Cardiac septum (tissue), 1 donor: Measurements from ENCODE around the gene KIAA1549. TPM values are rescaled to one million over a fixed set of nuclear protein-coding genes. Genes with fewer than 3 reads are reported as not detected.

Experiments used
- DNase-seq: peaks from one replicate; pipeline ENCODE4 v3.0.0-alpha.2; 2020; ENCODE audit warnings: low spot score
- intact Hi-C: fragments of 100-400 bp; cut with DNase I; formaldehyde crosslinking; loops from one replicate; pipeline ENCODE4 v1.14.0; 2022
- total RNA-seq: library from RNA; stranded (reverse); fragmentation: NEBNext Ultra II Directional; extraction: Animal tissue kit (Norgen Biotek cat#: 25700); gene quantifications from one replicate; pipeline ENCODE4 v1.2.1, GENCODE V29; 2021
- donor health status: DM: no; HTN: no; CAD: no.

KIAA1549 gene
- total RNA-seq, 1 donor from 2014 or later = 1.4 TPM

DNA sequence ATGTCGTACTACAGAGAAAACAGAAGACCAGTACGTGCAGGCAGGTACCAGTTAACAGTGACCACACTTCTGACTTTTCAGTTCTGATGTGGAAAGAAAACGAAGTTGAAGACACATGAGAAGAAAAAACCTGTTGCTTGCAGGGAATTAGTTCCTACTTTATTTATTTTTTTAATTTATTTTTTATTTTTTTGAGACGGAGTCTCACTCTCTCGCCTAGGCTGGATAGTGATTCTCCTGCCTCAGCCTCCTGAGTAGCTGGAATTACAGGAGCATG is 109.4 kb downstream of the KIAA1549 start:
- intact Hi-C loops = no loop called here

DNA sequence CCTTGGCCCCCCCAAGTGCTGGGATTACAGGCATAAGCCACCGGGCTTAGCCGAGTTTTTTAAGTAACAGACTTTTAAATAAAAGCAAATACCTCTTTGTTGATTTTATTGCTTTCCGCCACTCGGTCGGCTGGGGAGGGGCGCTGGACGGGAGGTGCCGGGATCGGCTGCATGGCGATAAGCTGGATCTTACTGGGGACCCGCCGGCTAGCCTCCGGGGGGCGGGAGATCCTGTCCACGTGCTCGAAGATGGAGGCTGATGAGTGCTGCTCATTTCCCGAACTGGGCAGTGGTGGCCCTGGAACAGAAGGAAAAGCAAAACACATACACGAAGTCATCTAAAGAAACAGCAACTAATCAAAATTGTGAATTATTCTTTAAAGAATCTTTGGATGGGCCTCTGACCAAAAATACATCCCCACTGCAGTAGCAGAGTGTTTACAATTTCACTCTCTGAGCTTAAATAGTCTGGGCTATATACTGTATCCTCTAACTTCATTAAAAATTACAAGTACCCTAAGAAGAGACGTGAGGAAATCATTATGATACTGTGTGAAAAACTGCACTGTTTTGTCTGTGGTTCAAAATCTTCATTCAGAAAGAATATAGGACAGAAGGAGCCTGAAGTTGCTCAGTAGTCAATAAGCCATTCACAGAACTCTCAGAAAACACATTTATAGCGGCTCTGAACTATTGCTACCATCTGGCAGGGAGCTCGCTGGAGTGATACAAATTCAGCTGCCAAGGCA is 110.0 kb downstream of the KIAA1549 start:
- intact Hi-C loops = no loop called here
- DNase-seq = no peak

More for the DNA sequence above, 109.4 kb downstream of the KIAA1549 start:
- no peak for DNase-seq

DNA sequence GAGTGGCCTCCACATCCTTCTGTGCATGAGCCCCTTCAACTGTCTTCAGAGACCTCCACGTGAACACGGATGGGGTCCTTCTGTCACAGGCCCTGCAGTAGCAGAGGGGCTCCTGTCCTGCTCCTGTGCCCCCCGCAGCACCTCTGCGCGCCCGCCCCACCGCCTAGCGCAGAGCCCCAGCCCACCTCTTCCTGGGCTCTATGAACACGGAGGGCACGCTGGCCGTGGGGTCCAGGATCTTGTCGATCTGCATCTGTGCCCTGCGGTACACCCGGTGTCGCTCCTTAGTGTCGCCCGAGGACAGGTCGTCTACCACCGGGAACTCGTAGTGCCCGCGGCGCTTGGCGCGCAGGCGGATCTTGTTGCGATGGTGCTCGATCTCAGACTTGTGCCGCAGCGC is 111.8 kb downstream of the KIAA1549 start:
- no peak for DNase-seq
- intact Hi-C loops = no loop called here

DNA sequence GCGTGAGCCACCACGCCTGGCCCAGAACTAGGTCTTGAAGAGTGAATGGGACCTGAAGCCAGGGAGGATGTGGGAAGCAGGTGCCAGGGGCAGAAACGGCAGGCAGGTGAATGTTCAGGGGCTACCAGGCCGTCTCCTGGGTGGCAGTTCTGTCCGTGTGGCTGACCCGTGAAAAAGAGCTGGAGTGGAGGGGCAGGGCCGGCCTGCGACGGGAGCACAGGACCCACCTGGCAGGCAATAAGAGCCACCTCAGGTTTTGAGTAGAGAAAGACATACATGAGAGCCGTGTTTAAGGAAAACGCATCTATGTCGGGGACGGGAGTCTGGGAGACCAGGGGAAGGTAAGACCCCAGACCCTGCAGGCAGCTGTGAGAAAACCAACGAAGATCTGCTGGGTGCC is 112.5 kb downstream of the KIAA1549 start:
- no peak for DNase-seq
- intact Hi-C loops = no loop called here

DNA sequence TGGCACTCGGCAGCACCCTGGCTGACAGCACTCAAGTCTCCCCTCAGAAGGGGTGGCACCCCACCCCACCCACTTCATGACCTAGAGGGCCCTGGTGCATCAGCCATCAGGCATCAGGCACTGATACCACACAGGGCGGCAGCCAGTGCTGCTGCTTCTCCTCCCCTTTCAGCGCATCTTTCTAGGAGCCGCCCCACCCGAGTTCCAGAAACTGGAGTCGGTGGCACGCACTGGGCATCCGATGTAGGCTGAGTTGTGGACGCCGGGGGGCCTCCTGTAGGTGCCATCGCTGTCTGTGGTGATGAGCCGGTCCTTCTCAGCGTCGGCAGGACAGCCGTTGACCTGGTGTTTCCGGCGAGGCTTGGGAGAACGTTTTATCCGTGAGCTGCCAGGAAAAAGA is 113.4 kb downstream of the KIAA1549 start:
- intact Hi-C loops = no loop called here
- DNase-seq = no peak

DNA sequence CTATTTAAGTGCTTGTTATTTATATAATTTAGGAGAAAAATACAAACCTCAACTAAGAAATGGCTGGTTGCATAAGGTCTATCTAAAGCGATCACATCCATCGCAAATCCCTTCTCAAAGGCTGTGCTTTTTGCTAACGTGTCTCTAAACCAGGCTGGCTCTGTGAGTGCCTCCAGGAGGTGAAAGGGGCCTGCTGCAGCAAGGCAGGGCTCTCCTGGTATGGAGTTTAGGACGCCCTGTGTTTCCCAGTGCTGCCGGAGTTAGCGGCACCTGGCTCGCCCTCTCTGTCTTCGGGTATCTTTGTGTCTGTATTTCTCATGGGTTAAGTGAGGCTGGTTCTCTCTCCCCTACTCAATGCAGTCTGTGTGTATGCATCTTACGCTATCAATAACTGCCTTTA is 114.8 kb downstream of the KIAA1549 start:
- intact Hi-C loops = no loop called here
- no peak for DNase-seq

DNA sequence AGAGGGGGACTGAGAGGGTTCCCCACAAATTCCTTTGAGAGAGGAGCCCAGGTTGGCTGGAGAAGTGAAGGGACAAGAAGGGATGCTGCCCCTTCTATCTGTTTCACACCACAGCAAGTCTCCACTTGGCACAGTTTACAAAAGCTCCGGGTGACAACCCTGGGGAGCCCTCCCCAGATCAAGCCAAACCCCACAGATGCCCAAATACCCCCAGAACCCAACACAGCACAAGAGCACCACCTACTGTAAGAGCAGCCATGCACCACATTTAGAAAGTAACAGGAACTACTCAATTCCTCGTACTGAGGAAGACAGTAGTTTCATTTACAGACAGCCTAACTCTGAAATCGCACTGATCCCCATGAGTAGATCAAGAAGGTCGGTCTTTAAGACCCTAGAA is 115.3 kb downstream of the KIAA1549 start:
- intact Hi-C loops = no loop called here
- DNase-seq = no peak

DNA sequence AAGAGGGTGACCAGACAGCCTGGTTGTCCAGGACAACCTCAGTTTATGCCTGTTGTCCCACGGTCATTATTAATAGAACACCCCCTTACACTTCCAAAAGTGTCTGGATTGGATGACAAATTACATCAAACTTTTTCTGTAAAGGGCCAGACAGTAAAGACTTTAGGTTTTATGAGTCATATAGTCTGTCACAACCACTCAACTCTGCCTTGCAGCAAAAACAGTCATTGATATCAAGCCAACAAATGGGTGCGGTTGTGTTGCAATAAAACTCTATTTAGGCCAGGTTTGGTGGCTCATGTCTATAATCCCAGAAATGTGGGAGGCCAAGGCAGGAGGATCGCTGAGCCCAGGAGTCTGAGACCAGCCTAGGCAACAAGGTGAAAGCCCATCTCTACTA is 116.5 kb downstream of the KIAA1549 start:
- DNase-seq = no peak
- intact Hi-C loops = no loop called here

DNA sequence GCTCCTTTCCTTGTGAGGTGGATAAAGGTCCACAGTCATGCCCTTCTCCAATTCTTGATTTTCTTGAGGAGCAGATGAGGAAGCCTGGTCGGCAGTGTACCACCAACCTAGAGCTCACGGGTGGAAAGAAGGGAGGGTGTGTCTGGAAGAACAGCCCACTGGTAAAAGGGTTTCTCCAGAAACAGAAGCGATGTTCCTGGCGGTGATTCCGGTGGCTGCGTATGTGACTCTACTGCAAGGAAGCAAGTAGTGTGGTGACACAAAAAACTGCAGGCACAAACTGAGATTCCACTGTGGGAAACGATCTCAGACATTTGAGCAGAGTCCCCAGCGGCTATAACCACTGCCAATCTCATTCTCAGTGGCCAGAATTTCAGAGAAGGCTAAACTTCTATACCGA is 117.3 kb downstream of the KIAA1549 start:
- no peak for DNase-seq
- intact Hi-C loops = no loop called here

DNA sequence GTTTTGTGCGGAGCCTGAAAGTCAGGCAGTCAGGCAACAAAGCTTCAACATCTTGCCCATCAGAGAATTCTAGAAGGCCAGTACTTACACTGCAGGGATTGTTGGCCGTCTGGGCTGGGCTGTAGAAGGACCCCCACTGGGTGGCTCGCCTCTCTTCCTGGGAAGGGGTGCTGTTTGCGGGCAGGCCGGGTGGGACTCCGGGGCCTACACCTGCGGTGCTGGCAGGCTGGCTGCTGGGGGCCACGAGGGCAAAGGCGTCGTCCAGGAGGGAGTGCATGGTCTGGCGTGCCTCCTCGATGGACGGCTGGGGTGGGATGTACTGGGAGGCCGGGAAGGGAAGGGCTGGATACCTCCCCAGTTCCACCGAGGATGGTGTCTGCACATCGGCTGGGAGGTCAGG is 120.1 kb downstream of the KIAA1549 start:
- intact Hi-C loops = no loop called here
- no peak for DNase-seq

DNA sequence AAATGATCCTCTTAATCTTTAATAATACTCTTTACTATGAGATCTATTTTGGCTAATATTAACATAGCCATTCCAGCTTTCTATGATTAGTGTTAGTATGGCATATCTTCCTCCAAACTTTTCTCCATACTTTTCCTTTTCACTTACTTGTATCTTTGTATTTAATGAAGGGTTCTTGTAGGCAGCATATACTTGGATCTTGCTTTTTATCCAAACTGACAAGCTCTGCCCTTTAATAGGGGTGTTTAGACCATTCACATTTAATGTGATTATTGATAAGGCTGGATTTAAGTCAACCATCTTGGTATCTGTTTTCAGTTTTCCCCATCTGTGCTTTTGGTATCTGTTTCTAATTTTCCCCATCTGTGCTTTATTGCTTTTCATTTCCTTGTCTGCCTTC is 123.5 kb downstream of the KIAA1549 start:
- intact Hi-C loops = no loop called here
- no peak for DNase-seq

DNA sequence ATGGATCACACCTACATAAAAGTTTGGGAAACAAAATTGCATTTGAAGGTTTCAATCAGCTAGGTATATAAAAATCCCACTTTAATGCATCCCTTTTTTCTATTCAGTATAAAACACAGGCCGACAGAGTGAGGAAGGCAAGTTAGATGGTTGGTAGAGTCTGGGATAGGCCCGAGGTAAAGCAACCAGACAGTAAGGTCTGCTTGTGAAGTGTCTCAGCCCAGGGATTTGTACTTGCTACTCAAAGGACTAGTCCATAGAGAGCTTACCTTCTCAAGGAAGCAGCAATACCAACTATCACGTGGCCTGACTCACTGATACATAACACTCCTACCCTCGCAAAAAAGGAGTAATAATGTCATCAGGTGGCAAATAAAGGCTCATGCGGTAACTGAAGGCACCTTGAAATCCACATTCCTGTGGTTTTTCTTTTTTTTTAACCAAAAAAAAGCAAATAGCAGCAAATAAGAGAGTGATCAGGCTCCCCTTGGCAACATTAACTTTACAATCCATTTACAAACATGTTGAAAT is 127.0 kb downstream of the KIAA1549 start:
- intact Hi-C loops = no loop called here
- no peak for DNase-seq

DNA sequence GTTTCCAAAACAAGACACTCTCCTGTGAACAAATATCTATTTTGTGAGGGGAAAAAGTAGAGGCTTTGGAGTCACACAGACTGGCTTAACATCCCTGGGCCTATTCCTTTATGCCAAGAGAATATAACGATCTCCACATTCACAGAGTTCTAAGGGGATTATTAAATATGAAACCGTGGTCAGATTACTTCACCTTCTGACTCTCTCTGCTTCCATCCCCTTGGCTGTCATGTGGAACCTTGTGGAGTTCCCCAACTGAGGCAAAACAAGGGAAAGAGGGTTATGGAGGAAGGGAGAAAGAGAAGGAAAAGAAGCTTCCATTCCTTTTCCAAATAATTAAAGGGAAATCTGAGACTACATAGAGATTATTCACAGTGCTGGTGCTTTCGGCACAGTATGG is 127.7 kb downstream of the KIAA1549 start:
- intact Hi-C loops = no loop called here
- DNase-seq = no peak

DNA sequence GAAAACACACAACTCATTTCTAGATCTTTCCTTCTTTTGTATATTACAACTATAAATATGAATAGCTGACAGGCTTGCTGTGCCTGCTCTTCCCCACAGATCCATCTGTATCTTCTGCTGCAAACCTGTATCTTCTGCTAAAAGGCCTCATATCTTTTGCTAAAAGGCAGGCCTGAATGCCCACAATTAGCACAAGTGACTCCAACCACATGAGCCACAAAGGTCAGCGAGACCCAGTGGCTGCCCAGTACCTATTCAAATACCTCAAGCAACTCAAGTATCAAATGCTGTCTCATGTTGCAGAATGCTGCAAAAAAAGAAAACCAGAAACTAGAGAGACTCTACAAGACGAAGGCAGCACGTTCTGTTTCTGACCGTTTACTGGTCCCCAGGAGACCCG is 128.7 kb downstream of the KIAA1549 start:
- intact Hi-C loops = no loop called here
- DNase-seq = no peak

DNA sequence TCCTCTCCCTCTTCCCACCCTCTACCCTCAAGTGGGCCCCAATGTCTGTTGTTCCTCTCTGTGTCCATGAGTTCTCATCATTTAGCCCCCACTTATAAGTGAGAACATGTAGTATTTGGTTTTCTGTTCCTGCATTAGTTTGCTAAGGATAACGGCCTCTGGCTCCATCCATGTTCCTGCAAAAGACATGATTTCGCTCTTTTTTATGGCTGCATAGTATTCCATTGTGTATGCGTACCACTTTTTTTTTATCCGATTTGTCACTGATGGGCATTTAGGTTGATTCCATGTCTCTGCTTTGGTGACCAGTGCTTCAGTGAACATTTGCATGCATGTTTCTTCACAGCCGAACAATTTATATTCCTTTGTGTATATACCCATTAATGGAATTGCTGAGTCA is 131.5 kb downstream of the KIAA1549 start:
- no peak for DNase-seq
- intact Hi-C loops = no loop called here

DNA sequence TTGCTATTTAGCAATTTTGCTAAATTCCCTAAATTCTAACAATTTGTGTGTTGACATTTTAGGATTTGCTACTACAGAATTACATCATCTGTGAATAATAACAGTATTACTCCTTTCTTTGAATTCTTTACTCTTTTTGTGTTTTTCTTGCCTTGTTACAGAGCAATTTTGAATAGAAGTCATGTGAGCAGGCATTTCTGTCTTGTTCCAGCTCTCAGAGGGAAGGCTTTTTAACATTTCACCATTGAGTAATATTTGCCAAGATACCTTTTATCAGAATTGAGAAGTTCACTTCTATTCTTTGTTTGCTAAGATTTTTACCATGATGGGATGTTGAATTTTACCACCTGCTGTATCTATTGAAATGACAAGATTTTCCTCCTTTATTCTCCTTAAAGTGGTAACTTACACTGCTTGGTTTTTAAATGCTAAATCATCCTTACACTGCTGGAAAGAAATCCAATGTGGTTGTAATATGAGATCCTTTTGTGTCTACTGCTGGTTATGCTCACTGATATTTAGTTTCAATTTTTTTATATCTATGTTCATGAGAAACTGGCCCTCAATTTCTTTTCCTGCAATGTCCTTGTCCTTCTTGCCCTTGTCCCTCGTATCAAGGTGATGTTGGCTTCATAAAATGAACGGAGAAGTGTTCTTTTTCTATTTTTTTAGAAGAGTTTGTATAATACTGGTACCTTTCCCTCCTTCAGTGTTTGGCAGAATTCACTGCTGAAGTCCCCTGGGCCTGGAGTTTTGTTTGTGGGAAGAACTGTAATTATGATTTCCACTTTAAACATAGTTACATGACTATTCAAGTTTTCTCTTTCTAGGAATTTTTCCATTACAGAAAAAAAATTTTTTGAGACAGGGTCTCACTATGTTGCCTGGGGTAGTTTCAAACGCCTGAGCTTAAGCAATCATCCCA is 132.9 kb downstream of the KIAA1549 start:
- DNase-seq = no peak
- intact Hi-C loops = no loop called here

DNA sequence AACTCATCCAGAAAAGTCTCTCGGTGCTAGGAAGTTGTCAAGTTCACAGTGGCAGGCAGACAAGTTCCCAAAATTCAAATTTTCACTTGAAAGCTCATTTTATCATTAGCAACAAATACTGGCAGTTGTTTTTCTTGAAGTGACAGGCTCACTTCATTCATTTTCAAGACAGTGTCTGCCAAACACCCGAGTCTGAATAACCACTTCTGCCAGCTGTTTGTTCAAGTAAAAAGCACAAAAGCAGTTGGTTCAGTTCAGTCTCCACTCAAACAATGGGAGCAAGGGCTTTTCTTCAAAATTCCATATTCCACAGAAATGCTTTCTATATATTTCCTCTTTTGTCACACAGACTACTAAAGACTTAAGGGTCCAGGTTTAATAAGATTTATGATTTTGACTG is 135.5 kb downstream of the KIAA1549 start:
- intact Hi-C loops = no loop called here
- DNase-seq = no peak

DNA sequence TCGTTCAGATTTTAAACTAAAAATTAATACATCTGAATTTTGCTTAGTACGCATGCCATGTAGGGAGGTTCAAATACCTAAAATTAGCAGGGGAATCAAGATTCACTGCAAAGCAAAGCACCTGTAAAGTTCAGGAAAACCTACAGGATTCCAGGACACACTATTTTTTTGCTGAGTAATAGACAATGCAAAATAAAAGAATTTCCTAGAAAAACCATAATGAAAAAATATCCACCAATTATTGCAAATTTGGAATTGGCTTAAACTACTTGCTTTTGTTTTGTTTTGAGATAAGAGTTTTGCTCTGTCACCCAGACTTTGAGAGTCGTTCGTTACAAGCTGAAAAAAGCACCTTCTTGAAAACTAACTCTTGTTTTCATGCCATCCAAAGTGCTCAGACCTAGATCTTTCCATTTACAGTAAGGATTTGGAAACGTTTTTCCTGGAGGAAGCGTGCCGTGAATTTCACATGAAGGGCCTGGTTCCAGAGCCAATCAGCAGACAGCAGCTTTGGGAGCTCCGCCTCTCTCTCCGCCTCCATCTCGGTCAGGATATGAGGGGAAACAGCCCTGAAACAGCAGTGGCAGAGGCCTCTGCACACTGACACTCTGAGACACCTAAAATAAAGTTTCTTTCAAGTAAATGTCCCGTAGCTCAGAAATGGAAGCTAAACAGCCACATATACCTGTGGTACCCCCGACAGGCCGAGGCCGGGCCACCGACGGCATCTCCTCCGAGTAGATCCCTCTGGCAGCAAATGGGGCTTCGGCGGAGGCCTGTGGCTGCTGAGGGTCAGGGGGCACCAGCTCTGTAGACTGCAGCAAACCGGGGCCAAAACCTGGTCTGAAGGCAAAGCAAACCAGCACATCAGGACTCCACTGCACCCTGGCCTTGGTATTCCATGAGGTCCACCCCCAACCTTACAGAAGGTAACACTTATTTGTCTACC is 137.3 kb downstream of the KIAA1549 start:
- intact Hi-C loops = no loop called here

DNA sequence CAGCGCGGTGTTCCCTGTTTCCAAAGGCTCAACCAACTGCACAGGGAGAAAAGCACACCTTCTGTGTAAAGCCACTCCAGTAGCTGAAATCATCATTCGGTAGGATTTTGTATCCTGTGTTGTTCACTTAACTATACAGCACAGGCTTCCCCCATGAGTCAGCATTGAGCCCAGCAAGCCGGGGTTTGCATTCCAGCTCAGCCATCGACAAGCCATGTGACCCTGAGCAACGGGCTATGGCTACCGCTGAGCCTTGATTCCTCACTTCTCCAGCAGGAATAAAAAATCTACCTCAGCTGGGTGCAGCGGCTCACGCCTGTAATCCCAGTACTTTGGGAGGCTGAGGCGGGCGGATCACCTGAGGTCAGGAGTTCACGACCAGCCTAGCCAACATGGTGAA is 139.1 kb downstream of the KIAA1549 start:
- intact Hi-C loops = no loop called here
- no peak for DNase-seq

More for the DNA sequence above, 137.3 kb downstream of the KIAA1549 start:
- no peak for DNase-seq

DNA sequence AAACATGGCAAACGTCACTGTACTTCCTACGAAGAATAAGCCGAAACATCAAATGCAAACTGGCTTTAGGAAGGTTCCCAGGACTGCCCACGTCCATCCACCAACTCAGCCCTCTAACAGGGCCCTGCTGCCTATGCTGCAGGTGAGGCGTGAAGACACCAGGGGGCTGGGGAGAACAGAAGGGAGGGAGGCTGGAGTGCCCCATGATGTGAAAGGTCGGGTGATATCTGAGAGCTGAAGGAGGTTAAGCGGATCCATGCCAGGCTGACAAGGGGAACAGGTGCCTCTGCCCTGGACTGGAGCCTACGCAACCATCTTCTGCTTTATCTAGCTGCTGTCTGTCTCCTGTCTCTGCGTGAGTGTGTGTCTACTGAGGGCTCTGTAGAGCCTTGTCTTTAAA is 143.0 kb downstream of the KIAA1549 start:
- intact Hi-C loops = no loop called here
- DNase-seq = no peak
